ENCODE measurements around the gene IGSF3.

- TF ChIP-seq CTCF (IDR thresholded peaks at IDR 0.05) (no peak), POLR2A (IDR thresholded peaks at IDR 0.05) (no peak)
Measured at GRCh38 chr1:116709666-116710167, 42.2 kb upstream of the IGSF3 start.

Data from Peyer's patch (tissue), 4 donors.